LNCAP (cell line): ENCODE measurements around the gene ZC3H15.

Experiments used
- CTCF ChIP-seq: fragments of 450-650 bp; IDR thresholded peaks from 2 replicates; pipeline ENCODE4 v1.5.1; 2017; ENCODE audit warnings: mild to moderate bottlenecking

Gene ZC3H15

GRCh38 chr2:186537019-186537418 is 51.0 kb downstream of the ZC3H15 start:
- no peak for TF ChIP-seq CTCF

GRCh38 chr2:186540941-186541340 is 54.9 kb downstream of the ZC3H15 start:
- TF ChIP-seq CTCF: no peak

- no peak for TF ChIP-seq CTCF
Observed at GRCh38 chr2:186542002-186542401, 55.9 kb downstream of the ZC3H15 start.

- no peak for TF ChIP-seq CTCF
Observed at GRCh38 chr2:186543561-186544131, 57.6 kb downstream of the ZC3H15 start.

- no peak for TF ChIP-seq CTCF
Observed at GRCh38 chr2:186544255-186544675, 58.2 kb downstream of the ZC3H15 start.

GRCh38 chr2:186546846-186547245 is 60.8 kb downstream of the ZC3H15 start:
- TF ChIP-seq CTCF: no peak

GRCh38 chr2:186551323-186552050 is 65.4 kb downstream of the ZC3H15 start:
- no peak for TF ChIP-seq CTCF

- TF ChIP-seq CTCF: no peak
Observed at GRCh38 chr2:186554429-186554828, 68.4 kb downstream of the ZC3H15 start.
